Measurements from ENCODE around the gene ASPN.

- TF ChIP-seq CTCF (conservative IDR thresholded peaks at IDR 0.05 in 1 of 2, IDR thresholded peaks at IDR 0.05 in 1 of 2; ENCODE audit: extremely low read depth in 1 of 2, insufficient read depth in 1 of 2, low read depth in 1 of 2, low read length in 2 of 2), result no peak
- TF ChIP-seq EZH2 (IDR thresholded peaks at IDR 0.05; ENCODE audit: borderline replicate concordance, low read length), result no peak
Observed at GRCh38 chr9:92488681-92489550, 6.6 kb upstream of the ASPN start.
